ENCODE results near the gene CXCR5. TPM values are rescaled to one million over a fixed set of nuclear protein-coding genes. Genes with fewer than 3 reads are reported as not detected.

CXCR5 gene
- total RNA-seq, 1 donor from 2014 or later, result under 0.01 TPM

GRCh38 chr11:118918128-118918685, 34.5 kb downstream of the CXCR5 start:
- no peak for DNase-seq (ENCODE audit: low read depth)
- TF ChIP-seq, protein P1, sequence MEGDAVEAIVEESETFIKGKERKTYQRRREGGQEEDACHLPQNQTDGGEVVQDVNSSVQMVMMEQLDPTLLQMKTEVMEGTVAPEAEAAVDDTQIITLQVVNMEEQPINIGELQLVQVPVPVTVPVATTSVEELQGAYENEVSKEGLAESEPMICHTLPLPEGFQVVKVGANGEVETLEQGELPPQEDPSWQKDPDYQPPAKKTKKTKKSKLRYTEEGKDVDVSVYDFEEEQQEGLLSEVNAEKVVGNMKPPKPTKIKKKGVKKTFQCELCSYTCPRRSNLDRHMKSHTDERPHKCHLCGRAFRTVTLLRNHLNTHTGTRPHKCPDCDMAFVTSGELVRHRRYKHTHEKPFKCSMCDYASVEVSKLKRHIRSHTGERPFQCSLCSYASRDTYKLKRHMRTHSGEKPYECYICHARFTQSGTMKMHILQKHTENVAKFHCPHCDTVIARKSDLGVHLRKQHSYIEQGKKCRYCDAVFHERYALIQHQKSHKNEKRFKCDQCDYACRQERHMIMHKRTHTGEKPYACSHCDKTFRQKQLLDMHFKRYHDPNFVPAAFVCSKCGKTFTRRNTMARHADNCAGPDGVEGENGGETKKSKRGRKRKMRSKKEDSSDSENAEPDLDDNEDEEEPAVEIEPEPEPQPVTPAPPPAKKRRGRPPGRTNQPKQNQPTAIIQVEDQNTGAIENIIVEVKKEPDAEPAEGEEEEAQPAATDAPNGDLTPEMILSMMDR (IDR thresholded peaks at IDR 0.05; ENCODE audit: insufficient read depth, low read length, poor library complexity, severe bottlenecking), result no peak
- no peaks in the 10 kb centered on the region for H3K27me3 ChIP-seq (ENCODE audit: control insufficient read depth, insufficient read depth, low read length)
- peak overlapping the region; percentile 13 for H3K4me3 ChIP-seq (ENCODE audit: low read depth, low read length)
- no peaks in the 10 kb centered on the region for H3K36me3 ChIP-seq (ENCODE audit: control insufficient read depth, insufficient read depth, low read length)

GRCh38 chr11:118918686-118919280, 35.1 kb downstream of the CXCR5 start:
- Histone ChIP-seq H3K36me3 (ENCODE audit: control insufficient read depth, insufficient read depth, low read length) (no peaks in the 10 kb centered on the region), H3K4me3 (ENCODE audit: low read depth, low read length) (peak overlapping the region; percentile 13), H3K27me3 (ENCODE audit: control insufficient read depth, insufficient read depth, low read length) (no peaks in the 10 kb centered on the region)
- TF ChIP-seq, protein P1 (IDR thresholded peaks at IDR 0.05; ENCODE audit: insufficient read depth, low read length, poor library complexity, severe bottlenecking), result no peak
- no peak for DNase-seq (ENCODE audit: low read depth)

DNA sequence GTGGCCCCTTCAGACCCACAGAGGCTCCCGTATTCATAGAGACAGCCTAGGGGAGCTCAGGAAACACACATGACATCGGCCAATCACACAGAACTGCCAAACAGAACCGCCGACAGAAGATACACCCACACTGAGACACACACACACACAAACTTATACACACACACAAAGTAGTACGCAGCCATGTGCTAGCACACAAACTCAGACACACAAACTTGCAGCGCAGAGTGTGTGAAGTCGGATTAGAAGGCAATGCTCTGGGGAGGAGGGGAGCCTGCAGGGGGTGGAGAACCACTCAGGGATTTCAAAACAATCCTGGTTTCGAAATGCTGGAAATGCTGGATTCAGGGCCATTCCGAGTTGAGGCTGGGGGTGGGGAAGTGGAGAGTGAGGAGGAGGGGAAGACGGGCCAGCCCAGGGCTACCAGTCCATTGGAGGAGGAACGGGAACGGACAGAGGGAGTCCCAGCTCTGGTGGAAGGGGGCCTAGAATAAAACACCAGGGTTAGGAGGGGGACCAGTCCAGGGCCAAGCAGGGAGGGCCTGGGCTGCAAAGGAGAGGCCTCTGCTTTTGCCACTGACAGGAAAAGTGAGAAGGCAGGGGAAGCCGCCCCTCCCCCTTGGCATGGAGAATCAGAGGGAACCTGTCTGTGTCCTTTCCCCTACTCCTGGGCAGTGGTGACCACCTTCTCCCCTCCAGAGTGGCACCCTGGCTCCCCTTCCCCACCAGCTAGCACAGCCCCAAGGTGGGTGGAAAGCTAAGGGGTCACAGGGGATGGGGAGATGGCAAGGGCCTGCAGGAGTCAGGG, 37.6 kb downstream of the CXCR5 start:
- DNase-seq (ENCODE audit: low read depth), result no peak
- Histone ChIP-seq H3K36me3 (ENCODE audit: control insufficient read depth, insufficient read depth, low read length) (no peaks in the 10 kb centered on the region), H3K27me3 (ENCODE audit: control insufficient read depth, insufficient read depth, low read length) (no peaks in the 10 kb centered on the region), H3K4me3 (ENCODE audit: low read depth, low read length) (peak overlapping the region; percentile 91)
- TF ChIP-seq, protein P1 (IDR thresholded peaks at IDR 0.05; ENCODE audit: insufficient read depth, low read length, poor library complexity, severe bottlenecking), result no peak

GRCh38 chr11:118921929-118922744, 38.4 kb downstream of the CXCR5 start:
- DNase-seq (ENCODE audit: low read depth), result no peak

More at GRCh38 chr11:118921929-118922744, 38.4 kb downstream of the CXCR5 start:
- TF ChIP-seq, protein P1 (IDR thresholded peaks at IDR 0.05; ENCODE audit: insufficient read depth, low read length, poor library complexity, severe bottlenecking), result no peak
- Histone ChIP-seq H3K27me3 (ENCODE audit: control insufficient read depth, insufficient read depth, low read length) (no peaks in the 10 kb centered on the region), H3K36me3 (ENCODE audit: control insufficient read depth, insufficient read depth, low read length) (no peaks in the 10 kb centered on the region), H3K4me3 (ENCODE audit: low read depth, low read length) (peak overlapping the region; percentile 91)

All from kidney epithelial cell (primary cell).